ENCODE data around the gene CIROP.

DNA sequence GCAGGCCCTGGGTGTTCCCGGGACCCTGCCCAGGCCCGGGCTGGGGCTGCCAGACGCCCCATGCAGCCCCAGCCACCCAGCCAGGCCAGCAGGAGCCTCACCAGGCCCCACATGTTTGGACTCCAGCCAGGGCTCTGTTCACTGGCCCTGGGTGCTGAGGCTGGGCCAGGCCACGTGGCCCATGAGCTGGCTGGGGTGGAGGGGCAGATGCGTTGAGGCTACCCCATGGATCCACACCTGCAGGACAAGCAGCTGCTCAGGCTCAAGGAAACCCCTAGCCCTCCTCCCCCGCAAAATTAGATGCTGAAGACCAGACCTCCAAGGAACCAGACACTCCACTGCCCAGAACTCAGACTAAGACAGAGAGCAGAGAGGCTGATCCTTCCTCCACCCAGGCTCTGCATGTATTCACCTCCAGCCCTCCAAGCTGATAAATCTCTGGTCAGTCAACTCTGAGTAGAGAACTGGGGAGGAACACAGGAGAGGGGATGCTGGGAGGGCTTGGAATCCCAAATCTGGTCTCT, 49.1 kb downstream of the CIROP start:
- TF ChIP-seq, protein P1, sequence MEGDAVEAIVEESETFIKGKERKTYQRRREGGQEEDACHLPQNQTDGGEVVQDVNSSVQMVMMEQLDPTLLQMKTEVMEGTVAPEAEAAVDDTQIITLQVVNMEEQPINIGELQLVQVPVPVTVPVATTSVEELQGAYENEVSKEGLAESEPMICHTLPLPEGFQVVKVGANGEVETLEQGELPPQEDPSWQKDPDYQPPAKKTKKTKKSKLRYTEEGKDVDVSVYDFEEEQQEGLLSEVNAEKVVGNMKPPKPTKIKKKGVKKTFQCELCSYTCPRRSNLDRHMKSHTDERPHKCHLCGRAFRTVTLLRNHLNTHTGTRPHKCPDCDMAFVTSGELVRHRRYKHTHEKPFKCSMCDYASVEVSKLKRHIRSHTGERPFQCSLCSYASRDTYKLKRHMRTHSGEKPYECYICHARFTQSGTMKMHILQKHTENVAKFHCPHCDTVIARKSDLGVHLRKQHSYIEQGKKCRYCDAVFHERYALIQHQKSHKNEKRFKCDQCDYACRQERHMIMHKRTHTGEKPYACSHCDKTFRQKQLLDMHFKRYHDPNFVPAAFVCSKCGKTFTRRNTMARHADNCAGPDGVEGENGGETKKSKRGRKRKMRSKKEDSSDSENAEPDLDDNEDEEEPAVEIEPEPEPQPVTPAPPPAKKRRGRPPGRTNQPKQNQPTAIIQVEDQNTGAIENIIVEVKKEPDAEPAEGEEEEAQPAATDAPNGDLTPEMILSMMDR (IDR thresholded peaks at IDR 0.05) = no peak
- no peak for TF ChIP-seq POLR2A (IDR thresholded peaks at IDR 0.05)

Data from lower leg skin (tissue), 3 donors.